Activated T-helper 17 cell treated with anti-CD3 and anti-CD28 coated beads, Interleukin-2, amount 50 U/mL, for 72 hours (primary cell): ENCODE results near the gene FANCI. TPM values are rescaled to one million over a fixed set of nuclear protein-coding genes. Genes with fewer than 3 reads are reported as not detected.
A peak's percentile ranks its signal among the peaks of the same experiment; 100 is the strongest.

Source experiments
- ATAC-seq: fragments of 150-1000 bp; cut with Tn5 transposase; replicated peaks from 2 replicates; pipeline ENCODE4 v1.10.0; 2021; ENCODE audit warnings: mild to moderate bottlenecking, moderate library complexity
- H3K27ac Mint-ChIP-seq: one replicate; pipeline ENCODE4 v1.8.0; 2022; ENCODE audit warnings: mixed read lengths
- H3K27me3 Mint-ChIP-seq: one replicate; pipeline ENCODE4 v1.8.0; 2022; ENCODE audit warnings: mixed read lengths
- H3K36me3 Mint-ChIP-seq: one replicate; pipeline ENCODE4 v1.8.0; 2022; ENCODE audit warnings: low read depth, mild to moderate bottlenecking, mixed read lengths
- H3K4me1 Mint-ChIP-seq: one replicate; pipeline ENCODE4 v1.8.0; 2022; ENCODE audit warnings: mixed read lengths
- H3K4me3 Mint-ChIP-seq: one replicate; pipeline ENCODE4 v1.8.0; 2022; ENCODE audit warnings: mild to moderate bottlenecking, mixed read lengths
- H3K9me3 Mint-ChIP-seq: one replicate; pipeline ENCODE4 v1.8.0; 2022; ENCODE audit warnings: mixed read lengths
- total RNA-seq, 2 donors: library from RNA; stranded (reverse); gene quantifications; one replicate each; pipeline ENCODE4 v1.2.3, GENCODE V29; 2022

Gene FANCI
- total RNA-seq, 2 donors from 2014 or later = 210 to 232 TPM

DNA sequence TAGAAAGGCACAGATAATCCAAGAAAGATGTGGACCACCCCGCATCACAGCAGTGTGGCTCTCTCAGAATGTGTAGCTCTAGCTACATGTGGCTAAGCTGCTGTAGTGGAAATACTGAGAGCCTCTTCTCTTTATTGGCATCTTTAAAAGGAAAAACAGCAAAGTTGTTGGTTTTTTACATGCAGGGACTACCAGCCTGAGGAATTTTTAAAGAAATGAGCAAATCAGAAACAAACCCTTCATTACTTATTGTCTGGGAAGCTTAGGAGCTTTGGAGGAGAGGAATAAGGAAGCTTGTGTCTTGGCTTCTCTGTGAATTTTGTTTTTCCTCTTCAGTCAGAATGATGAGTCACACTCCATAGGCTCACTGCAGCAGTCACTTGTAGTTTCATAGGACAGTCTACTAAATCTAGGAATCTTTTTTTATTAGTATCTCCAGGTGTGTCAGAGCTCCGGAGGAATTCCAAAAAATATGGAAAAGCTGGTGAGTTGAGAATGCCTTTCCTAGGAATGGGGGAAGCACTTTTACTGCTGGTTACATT, 63.3 kb downstream of the FANCI start:
- no peak for ATAC-seq
- Mint-ChIP-seq H3K27me3 (no peaks in the 10 kb centered on the region), H3K4me3 (no peak overlapping the region), H3K27ac (no peak overlapping the region), H3K9me3 (no peaks in the 10 kb centered on the region), H3K4me1 (peaks cover 4% of the 10 kb centered on the region), H3K36me3 (peaks cover 94% of the 10 kb centered on the region)

- H3K27ac Mint-ChIP-seq = peak overlapping the region; percentile 0
Measured at GRCh38 chr15:89307791-89308190, 64.0 kb downstream of the FANCI start.

GRCh38 chr15:89308236-89308635, 64.5 kb downstream of the FANCI start:
- H3K4me1 Mint-ChIP-seq = peaks cover 4% of the 10 kb centered on the region
- H3K27ac Mint-ChIP-seq = peak overlapping the region; percentile 0
- no peaks in the 10 kb centered on the region for H3K27me3 Mint-ChIP-seq
- H3K4me3 Mint-ChIP-seq = no peak overlapping the region
- ATAC-seq = no peak
- peaks cover 98% of the 10 kb centered on the region for H3K36me3 Mint-ChIP-seq
- H3K9me3 Mint-ChIP-seq = no peaks in the 10 kb centered on the region

More at GRCh38 chr15:89307791-89308190, 64.0 kb downstream of the FANCI start:
- no peak for ATAC-seq
- peaks cover 98% of the 10 kb centered on the region for H3K36me3 Mint-ChIP-seq
- H3K4me1 Mint-ChIP-seq = peaks cover 4% of the 10 kb centered on the region
- H3K27me3 Mint-ChIP-seq = no peaks in the 10 kb centered on the region
- H3K9me3 Mint-ChIP-seq = no peaks in the 10 kb centered on the region
- no peak overlapping the region for H3K4me3 Mint-ChIP-seq

DNA sequence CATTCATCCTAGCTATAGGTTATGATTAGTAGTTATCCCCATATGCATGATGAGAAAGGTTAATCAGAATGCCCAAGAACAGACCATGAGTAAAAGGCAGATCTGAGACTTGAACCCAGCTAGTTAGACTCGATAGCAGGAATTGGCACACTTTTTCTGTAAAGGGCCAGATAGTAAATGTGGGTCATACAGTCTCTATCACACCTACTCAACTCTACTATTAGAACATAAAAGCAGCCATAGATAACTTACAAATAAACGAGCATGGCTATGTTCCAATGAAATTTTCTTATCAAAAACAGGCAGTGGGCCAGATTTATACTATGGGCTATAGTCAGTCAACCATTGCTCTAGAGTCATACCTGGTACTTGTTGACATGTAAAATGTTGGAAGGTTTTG, 66.2 kb downstream of the FANCI start:
- peak overlapping the region; percentile 15 for H3K27ac Mint-ChIP-seq
- no peak for ATAC-seq

GRCh38 chr15:89315375-89315929, 71.7 kb downstream of the FANCI start:
- Mint-ChIP-seq H3K27ac (peak overlapping the region; percentile 45), H3K36me3 (peaks cover 98% of the 10 kb centered on the region), H3K27me3 (no peaks in the 10 kb centered on the region), H3K9me3 (no peaks in the 10 kb centered on the region), H3K4me3 (no peak overlapping the region), H3K4me1 (peaks cover 12% of the 10 kb centered on the region)
- no peak for ATAC-seq

More for the DNA sequence above, 66.2 kb downstream of the FANCI start:
- peaks cover 8% of the 10 kb centered on the region for H3K4me1 Mint-ChIP-seq
- no peaks in the 10 kb centered on the region for H3K9me3 Mint-ChIP-seq
- H3K36me3 Mint-ChIP-seq = peaks cover 98% of the 10 kb centered on the region
- no peak overlapping the region for H3K4me3 Mint-ChIP-seq
- no peaks in the 10 kb centered on the region for H3K27me3 Mint-ChIP-seq

GRCh38 chr15:89316504-89316903, 72.7 kb downstream of the FANCI start:
- Mint-ChIP-seq H3K4me1 (peaks cover 10% of the 10 kb centered on the region), H3K27me3 (no peaks in the 10 kb centered on the region), H3K36me3 (peaks cover 100% of the 10 kb centered on the region), H3K9me3 (no peaks in the 10 kb centered on the region), H3K27ac (peak overlapping the region; percentile 45), H3K4me3 (no peak overlapping the region)
- ATAC-seq = no peak

- ATAC-seq = peak; percentile 71
- peaks cover 100% of the 10 kb centered on the region for H3K36me3 Mint-ChIP-seq
- peak overlapping the region; percentile 45 for H3K27ac Mint-ChIP-seq
- H3K4me1 Mint-ChIP-seq = peaks cover 10% of the 10 kb centered on the region
- H3K9me3 Mint-ChIP-seq = no peaks in the 10 kb centered on the region
- peak overlapping the region; percentile 18 for H3K4me3 Mint-ChIP-seq
- no peaks in the 10 kb centered on the region for H3K27me3 Mint-ChIP-seq
Measured at GRCh38 chr15:89317186-89317720, 73.5 kb downstream of the FANCI start.

- Mint-ChIP-seq H3K9me3 (no peaks in the 10 kb centered on the region), H3K4me1 (peaks cover 10% of the 10 kb centered on the region), H3K27ac (peak overlapping the region; percentile 84), H3K27me3 (no peaks in the 10 kb centered on the region), H3K36me3 (peaks cover 100% of the 10 kb centered on the region), H3K4me3 (no peak overlapping the region)
- ATAC-seq = no peak
Measured at GRCh38 chr15:89319678-89320077, 75.9 kb downstream of the FANCI start.

- no peaks in the 10 kb centered on the region for H3K9me3 Mint-ChIP-seq
- H3K27me3 Mint-ChIP-seq = no peaks in the 10 kb centered on the region
- peak overlapping the region; percentile 84 for H3K27ac Mint-ChIP-seq
- no peak for ATAC-seq
- H3K4me3 Mint-ChIP-seq = no peak overlapping the region
- H3K4me1 Mint-ChIP-seq = peaks cover 10% of the 10 kb centered on the region
- H3K36me3 Mint-ChIP-seq = peaks cover 99% of the 10 kb centered on the region
Measured at GRCh38 chr15:89320200-89320599, 76.4 kb downstream of the FANCI start.

DNA sequence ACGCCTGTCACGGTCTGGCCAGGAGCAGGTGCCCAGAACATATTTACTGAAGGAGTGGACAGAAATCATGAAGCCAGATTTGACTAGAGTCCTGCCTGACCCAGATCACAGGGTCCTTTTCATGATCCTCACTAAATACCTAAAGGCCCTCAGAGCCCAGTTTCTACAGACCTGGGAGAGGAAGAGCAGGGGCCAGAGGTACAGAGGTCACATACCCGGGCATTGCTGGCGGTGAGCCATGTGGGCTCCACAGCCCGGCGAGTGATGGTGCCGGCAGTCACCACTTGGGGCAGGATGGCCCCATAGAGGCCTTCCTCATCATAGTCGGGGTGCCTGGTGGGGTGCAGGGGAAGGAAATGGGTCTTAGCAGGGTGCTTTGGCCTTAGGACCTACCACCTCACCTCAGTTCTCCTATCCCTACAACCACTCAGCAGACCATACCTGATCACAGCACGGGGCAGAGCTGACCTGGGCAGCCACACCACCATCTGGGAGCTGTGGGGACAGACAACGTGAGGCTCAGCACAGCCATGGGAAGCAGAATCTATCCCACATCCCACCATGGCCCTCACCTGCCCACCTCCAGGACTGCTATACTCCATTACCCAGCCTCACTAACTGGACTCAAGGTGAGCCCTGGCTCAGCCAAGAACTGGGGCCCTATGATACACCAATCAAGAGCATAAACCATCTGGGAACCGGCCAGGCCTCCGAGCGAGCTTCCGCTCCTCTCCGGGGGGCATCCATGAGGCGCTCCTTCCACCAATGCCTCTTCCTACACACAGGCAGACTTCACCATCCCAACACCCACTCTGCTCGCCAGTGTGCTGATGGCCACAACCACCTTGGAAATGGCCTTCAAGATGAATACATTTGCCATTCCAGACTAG, 78.0 kb downstream of the FANCI start:
- H3K4me3 Mint-ChIP-seq = no peak overlapping the region
- peak overlapping the region; percentile 54 for H3K27ac Mint-ChIP-seq
- H3K36me3 Mint-ChIP-seq = peaks cover 98% of the 10 kb centered on the region
- peaks cover 10% of the 10 kb centered on the region for H3K4me1 Mint-ChIP-seq
- no peaks in the 10 kb centered on the region for H3K9me3 Mint-ChIP-seq
- ATAC-seq = no peak
- no peaks in the 10 kb centered on the region for H3K27me3 Mint-ChIP-seq

GRCh38 chr15:89322822-89323221, 79.0 kb downstream of the FANCI start:
- Mint-ChIP-seq H3K27me3 (no peaks in the 10 kb centered on the region), H3K27ac (peak overlapping the region; percentile 69), H3K4me1 (peaks cover 4% of the 10 kb centered on the region), H3K36me3 (peaks cover 98% of the 10 kb centered on the region), H3K4me3 (no peak overlapping the region), H3K9me3 (no peaks in the 10 kb centered on the region)
- no peak for ATAC-seq

DNA sequence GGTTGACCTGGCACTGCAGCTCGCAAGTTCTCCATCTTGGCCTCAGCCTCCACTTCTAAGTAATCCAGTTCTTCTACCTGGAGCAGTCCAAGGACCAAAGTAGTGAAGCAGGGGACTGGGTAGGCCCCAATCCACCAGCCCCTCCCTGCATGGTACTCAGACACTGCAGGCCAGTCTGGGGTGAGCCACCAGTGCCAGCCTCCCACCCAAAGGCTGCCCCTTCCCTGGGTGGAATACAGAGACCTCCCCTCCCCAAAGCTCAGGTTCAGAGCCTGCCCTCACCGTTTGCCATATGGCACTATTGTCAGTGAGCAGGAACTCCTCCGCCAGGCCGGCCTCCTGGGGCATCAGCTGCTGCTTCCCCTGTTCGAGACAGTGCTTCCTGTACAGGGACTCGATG, 80.0 kb downstream of the FANCI start:
- Mint-ChIP-seq H3K36me3 (peaks cover 98% of the 10 kb centered on the region), H3K27ac (peak overlapping the region; percentile 65), H3K9me3 (no peaks in the 10 kb centered on the region), H3K27me3 (no peaks in the 10 kb centered on the region), H3K4me3 (no peak overlapping the region), H3K4me1 (peaks cover 4% of the 10 kb centered on the region)
- ATAC-seq = no peak

DNA sequence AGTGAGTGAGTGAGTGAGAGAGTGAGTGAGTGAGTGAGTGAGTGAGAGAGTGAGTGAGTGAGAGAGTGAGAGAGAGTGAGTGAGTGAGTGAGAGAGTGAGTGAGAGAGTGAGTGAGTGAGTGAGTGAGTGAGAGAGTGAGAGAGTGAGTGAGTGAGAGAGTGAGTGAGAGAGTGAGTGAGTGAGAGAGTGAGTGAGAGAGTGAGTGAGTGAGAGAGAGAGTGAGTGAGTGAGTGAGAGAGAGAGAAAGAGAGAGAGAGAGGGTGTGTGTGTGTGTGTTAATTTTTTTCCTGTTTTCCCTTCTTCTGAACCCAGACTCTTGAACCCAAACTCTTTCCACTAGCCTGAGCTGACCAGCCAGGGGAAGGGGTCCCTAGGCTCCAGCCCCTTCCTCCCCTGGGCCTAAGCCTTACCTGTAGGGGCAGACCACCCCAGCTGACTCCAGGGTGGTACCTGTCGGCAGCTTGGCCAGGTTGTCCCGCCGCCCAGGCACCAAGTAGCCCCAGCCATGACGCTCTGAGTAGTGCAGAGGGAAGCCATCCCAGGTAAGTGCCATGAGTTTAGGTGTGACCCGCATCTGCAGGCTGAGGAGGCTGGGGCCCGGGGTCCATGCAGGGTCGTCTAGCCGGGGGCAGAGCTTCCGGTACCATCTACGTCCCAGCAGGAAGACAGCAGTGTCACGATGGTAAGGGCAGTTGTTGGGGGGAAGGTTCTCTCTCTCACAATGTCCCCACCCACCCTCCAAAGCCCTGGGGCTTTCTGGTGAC, 81.4 kb downstream of the FANCI start:
- Mint-ChIP-seq H3K4me3 (no peak overlapping the region), H3K27me3 (no peaks in the 10 kb centered on the region), H3K4me1 (peaks cover 15% of the 10 kb centered on the region), H3K36me3 (peaks cover 98% of the 10 kb centered on the region), H3K27ac (peak overlapping the region; percentile 65), H3K9me3 (no peaks in the 10 kb centered on the region)
- ATAC-seq = no peak

- ATAC-seq = no peak
- peak overlapping the region; percentile 41 for H3K27ac Mint-ChIP-seq
- peaks cover 98% of the 10 kb centered on the region for H3K36me3 Mint-ChIP-seq
- H3K4me3 Mint-ChIP-seq = no peak overlapping the region
- H3K4me1 Mint-ChIP-seq = peaks cover 26% of the 10 kb centered on the region
- H3K9me3 Mint-ChIP-seq = no peaks in the 10 kb centered on the region
- H3K27me3 Mint-ChIP-seq = no peaks in the 10 kb centered on the region
Measured at GRCh38 chr15:89326316-89326715, 82.5 kb downstream of the FANCI start.
